Measurements from ENCODE around the gene PRRC1. TPM values are rescaled to one million over a fixed set of nuclear protein-coding genes. Genes with fewer than 3 reads are reported as not detected.

The PRRC1 gene
- total and polyA plus RNA-seq, 2 donors from 2014 or later, result 19.8 to 55.8 TPM

GRCh38 chr5:127602481-127602880, 85.0 kb downstream of the PRRC1 start:
- no peak for TF ChIP-seq CTCF (IDR thresholded peaks at IDR 0.05; ENCODE audit: borderline replicate concordance, extremely low read depth, insufficient read depth)

GRCh38 chr5:127602896-127603844, 85.7 kb downstream of the PRRC1 start:
- FAIRE-seq (no peak), DNase-seq (no peak)
- Histone ChIP-seq H3K9ac (ENCODE audit: low read length in 3 of 3) (no peak overlapping the region), H3K9me3 (ENCODE audit: control insufficient read depth in 2 of 3, insufficient read depth in 1 of 3, low read length in 3 of 3) (no peaks in the 10 kb centered on the region), H3K36me3 (ENCODE audit: control insufficient read depth in 2 of 3, insufficient read depth in 3 of 3, low read length in 3 of 3) (no peaks in the 10 kb centered on the region), H3K27ac (ENCODE audit: low read depth in 2 of 2, low read length in 2 of 2) (no peak overlapping the region), H3K4me1 (ENCODE audit: control insufficient read depth in 2 of 3, insufficient read depth in 2 of 3, low read depth in 1 of 3, low read length in 3 of 3) (peaks cover 0 to 2% (median 0%) of the 10 kb centered on the region in 3 donors), H3K4me3 (ENCODE audit: low read length in 3 of 3) (no peak overlapping the region), H3K27me3 (ENCODE audit: control insufficient read depth, insufficient read depth, low read length) (no peaks in the 10 kb centered on the region)
- intact Hi-C loops (cut with DNase I), result no loop called here
- TF ChIP-seq CTCF (IDR thresholded peaks at IDR 0.05; ENCODE audit: borderline replicate concordance, extremely low read depth, insufficient read depth), result no peak

More at GRCh38 chr5:127602481-127602880, 85.0 kb downstream of the PRRC1 start:
- Histone ChIP-seq H3K9ac (ENCODE audit: low read length in 3 of 3) (no peak overlapping the region), H3K36me3 (ENCODE audit: control insufficient read depth in 2 of 3, insufficient read depth in 3 of 3, low read length in 3 of 3) (no peaks in the 10 kb centered on the region), H3K4me3 (ENCODE audit: low read length in 3 of 3) (no peak overlapping the region), H3K27me3 (ENCODE audit: control insufficient read depth, insufficient read depth, low read length) (no peaks in the 10 kb centered on the region), H3K4me1 (ENCODE audit: control insufficient read depth in 2 of 3, insufficient read depth in 2 of 3, low read depth in 1 of 3, low read length in 3 of 3) (peaks cover 0 to 2% (median 0%) of the 10 kb centered on the region in 3 donors), H3K27ac (ENCODE audit: low read depth in 2 of 2, low read length in 2 of 2) (no peak overlapping the region), H3K9me3 (ENCODE audit: control insufficient read depth in 2 of 3, insufficient read depth in 1 of 3, low read length in 3 of 3) (no peaks in the 10 kb centered on the region)
- intact Hi-C loops (cut with DNase I), result no loop called here
- no peak for FAIRE-seq
- no peak for DNase-seq

Other genes starting within 250 kb of the PRRC1 start
- 0.25 TPM for gene MEGF10, start 226.8 kb upstream of the PRRC1 start, total RNA-seq
- 0.09 TPM for gene MEGF10, start 226.8 kb upstream of the PRRC1 start, polyA plus RNA-seq (ENCODE audit: insufficient read depth, low read depth, low replicate concordance)
- gene CTXN3, start 131.4 kb downstream of the PRRC1 start, total RNA-seq, result 0.35 TPM
- 79.2 TPM for gene CTXN3, start 131.4 kb downstream of the PRRC1 start, polyA plus RNA-seq (ENCODE audit: insufficient read depth, low read depth, low replicate concordance)
- not detected for gene CCDC192, start 185.8 kb downstream of the PRRC1 start, total RNA-seq
- not detected for gene CCDC192, start 185.8 kb downstream of the PRRC1 start, polyA plus RNA-seq (ENCODE audit: insufficient read depth, low read depth, low replicate concordance)